Dermis microvascular lymphatic vessel endothelial cell (primary cell): ENCODE data around the gene LRRC27. TPM values are rescaled to one million over a fixed set of nuclear protein-coding genes. Genes with fewer than 3 reads are reported as not detected.
"Not testable (repeated sequence)": the region's sequence is repeated elsewhere in the genome, so short reads cannot be mapped to it uniquely, and the experiment has no call there.

Experiments used
- DNase-seq, 2 donors: peaks; one replicate each; pipeline versions ENCODE4 v3.0.0 to v3.0.0-alpha.2; 2010; ENCODE audit warnings: low read depth in 2 of 2
- total RNA-seq: library from RNA; depleted of rRNA; stranded (reverse); fragments of >200 nt; gene quantifications from 2 replicates; pipeline ENCODE4 v1.2.1, GENCODE V29; 2014

The LRRC27 gene
- total RNA-seq, 1 donor from 2014 or later: 5.0 TPM

- DNase-seq: not testable (repeated sequence)
Measured at GRCh38 chr10:132314881-132315280, 17.1 kb upstream of the LRRC27 start.

- DNase-seq: no peak
Measured at GRCh38 chr10:132316133-132316532, 15.9 kb upstream of the LRRC27 start.

DNA sequence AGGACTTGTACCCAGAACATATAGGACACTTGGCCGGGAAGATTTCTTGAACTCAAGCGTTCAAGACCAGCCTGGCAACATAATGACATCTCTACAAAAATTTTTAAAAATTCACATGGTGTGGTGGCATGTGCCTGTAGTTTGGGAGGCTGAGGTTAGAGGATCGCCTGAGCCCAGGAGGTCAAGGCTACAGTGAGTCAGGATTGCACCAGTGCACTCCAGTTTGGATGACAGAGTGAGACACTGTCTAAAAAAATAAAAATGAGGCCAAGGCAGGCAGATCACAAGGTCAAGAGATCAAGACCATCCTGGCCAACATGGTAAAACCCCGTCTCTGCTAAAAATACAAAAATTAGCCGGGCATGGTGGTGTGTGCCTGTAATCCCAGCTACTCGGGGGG, 14.5 kb upstream of the LRRC27 start:
- DNase-seq: not testable (repeated sequence)

- DNase-seq: peak in 1 of 2 donors; percentile 49
Measured at GRCh38 chr10:132319853-132320653, 11.9 kb upstream of the LRRC27 start.

GRCh38 chr10:132320654-132321469, 11.1 kb upstream of the LRRC27 start:
- no peak for DNase-seq

DNA sequence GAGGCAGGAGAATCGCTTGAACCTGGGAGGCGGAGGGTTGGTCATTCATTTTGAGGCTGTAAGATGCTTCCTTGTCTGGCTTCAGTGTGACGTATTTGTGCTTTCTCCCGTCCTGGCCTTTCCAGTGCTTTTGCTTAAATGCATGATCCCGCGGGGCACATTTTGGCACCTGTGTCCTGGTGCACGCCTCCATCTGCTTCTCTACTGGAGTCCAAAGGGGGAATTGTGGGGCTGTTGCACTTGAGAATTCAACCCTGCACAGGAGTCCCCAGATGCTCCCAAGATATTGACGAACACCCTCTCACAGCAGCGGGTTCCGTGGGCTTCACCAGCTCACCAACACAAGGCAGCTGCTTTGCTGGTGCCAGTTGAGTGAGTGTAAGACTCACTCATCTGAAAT, 10.3 kb upstream of the LRRC27 start:
- DNase-seq: no peak

- DNase-seq: no peak
Measured at GRCh38 chr10:132322586-132323048, 9.4 kb upstream of the LRRC27 start.

- no peak for DNase-seq
Measured at GRCh38 chr10:132324186-132324585, 7.8 kb upstream of the LRRC27 start.

DNA sequence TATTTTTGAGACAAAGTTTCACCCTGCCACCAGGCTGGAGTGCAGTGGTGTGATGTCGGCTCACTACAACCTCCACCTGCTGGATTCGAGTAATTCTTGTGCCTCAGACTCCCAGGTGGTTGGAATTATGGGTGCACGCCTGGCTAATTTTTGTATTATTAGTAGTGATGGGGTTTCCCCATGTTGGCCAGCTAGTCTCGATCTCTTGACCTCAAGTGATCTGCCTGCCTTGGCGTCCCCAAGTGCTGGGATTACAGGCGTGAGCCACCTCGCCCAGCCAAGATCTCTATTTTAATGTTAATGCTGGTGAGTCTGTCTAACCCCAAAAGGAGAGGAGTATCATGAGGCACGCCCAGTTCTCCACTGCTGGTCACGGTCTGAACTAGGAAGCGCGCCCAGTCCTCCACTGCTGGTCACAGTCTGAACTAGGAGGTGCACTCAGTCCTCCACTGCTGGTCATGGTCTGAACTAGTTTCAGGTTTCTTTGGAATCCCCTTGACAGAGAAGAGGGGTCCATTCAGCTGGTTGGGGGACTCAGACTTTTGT, 5.6 kb upstream of the LRRC27 start:
- DNase-seq: no peak

- DNase-seq: no peak
Measured at GRCh38 chr10:132326925-132327324, 5.1 kb upstream of the LRRC27 start.

- DNase-seq: no peak
Measured at GRCh38 chr10:132328106-132328505, 3.9 kb upstream of the LRRC27 start.

GRCh38 chr10:132328738-132329137, 3.3 kb upstream of the LRRC27 start:
- no peak for DNase-seq

DNA sequence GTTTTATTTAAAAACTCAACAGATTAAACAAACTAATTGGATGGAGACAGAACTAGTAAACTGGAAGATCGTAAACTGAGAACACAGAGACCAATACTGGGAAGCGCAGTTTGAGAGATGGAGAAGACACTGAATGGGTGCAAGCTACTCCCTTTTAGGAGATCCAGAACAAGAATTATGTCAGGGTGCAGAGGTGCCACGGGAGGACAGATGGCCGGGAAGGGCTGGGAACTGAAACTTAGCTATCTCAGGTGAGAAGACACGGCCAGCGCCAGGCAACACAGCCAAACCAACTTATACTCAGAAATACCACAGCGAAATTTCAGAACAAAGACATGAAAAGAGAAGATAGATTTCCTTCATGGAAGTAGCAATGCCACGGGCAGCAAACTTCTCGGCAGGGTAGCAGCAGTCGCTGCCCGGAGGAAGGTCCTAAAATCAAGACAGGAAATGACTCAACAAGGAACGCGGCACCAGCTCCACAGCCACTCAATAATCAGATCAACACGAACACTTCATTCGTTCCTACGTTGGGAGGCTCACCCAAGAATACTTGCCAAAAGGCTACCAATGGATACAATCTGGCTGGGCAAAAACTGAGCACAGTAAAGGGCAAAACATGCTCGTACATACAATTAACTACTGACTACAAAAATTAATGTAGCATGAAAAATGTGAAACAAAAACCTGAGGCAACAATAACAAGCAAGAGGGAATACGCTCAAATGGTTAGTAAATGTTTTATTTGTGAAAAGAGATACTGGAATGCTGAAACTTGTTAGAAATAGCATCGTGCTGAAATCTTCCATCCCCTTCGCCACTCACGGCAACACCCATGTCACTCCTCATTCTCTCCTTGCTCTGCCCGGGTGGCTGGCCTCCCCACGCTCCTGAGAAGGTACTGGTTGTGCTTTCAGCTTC, 2.2 kb upstream of the LRRC27 start:
- DNase-seq: peak in 1 of 2 donors; percentile 69

- DNase-seq: no peak
Measured at GRCh38 chr10:132330486-132330833, 1.5 kb upstream of the LRRC27 start.

DNA sequence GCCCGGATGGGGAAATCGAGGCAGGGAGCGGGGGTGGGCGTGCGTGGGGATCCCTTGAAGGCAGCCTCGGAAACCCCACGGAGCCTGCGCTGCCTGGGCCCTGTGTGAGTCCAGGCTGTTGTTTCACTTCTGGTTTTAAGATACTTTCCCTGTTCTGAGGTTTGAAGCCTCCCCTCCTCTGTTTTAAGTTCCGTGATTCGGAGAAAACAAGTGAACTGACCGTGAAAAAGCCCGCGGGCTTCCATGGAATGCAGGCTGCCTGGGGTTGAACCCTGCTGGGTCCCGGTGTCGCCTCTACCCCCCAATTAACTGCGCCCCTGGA, 401 bp downstream of the LRRC27 start:
- no peak for DNase-seq

DNA sequence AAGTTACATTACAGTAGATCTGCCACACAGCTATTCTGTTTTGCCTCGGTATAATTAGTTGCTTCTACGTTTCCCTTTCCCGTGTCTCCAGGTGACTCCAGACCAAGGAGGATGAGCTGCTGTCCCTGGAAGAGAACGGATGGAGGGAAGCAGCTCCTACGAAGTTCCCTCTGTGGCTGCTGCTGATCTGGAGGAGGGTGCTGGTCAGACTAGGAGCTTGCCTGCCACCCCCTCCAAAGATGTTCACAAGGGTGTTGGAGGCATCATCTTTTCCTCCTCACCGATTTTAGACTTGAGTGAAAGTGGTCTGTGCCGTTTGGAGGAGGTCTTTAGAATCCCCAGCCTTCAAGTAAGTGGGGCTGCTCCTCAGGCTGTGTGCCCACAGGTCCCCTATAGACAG, 1.4 kb downstream of the LRRC27 start:
- no peak for DNase-seq

GRCh38 chr10:132334631-132335188, 2.7 kb downstream of the LRRC27 start:
- DNase-seq: no peak

- DNase-seq: no peak
Measured at GRCh38 chr10:132335189-132336063, 3.4 kb downstream of the LRRC27 start.

DNA sequence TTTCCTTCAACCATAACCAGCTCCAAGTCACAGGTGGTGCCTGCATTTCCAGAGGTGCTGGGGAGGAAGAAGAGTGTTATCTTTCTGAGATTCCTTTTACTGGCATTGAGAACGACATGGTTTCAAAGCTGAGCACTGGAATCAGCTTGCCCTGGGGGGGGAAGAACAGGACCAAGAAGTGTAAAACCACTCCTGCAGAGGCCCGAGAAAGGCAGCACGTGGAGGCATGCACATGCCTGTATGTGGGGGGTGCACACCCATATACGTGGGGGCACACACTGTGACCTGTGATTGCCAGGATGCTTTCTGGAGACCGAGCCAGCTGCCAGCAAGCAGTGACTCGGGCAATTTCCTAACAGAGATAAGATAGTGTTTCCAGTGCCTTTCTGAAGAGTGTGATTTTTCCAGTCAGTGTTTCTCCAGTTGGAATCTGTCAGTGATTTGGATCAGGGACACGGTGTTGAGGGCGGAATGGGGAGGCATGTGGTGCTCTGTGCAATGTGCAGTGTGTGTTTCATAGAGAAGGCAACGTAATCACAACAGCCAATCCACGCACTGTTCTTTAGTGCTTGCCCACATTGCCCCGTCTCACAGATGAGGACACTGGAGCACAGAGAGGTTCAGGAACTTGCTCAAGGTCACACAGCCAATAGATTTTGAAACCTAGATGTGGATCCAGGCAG, 4.2 kb downstream of the LRRC27 start:
- DNase-seq: no peak
